ENCODE measurements around the gene SORBS2.

Gene SORBS2

DNA sequence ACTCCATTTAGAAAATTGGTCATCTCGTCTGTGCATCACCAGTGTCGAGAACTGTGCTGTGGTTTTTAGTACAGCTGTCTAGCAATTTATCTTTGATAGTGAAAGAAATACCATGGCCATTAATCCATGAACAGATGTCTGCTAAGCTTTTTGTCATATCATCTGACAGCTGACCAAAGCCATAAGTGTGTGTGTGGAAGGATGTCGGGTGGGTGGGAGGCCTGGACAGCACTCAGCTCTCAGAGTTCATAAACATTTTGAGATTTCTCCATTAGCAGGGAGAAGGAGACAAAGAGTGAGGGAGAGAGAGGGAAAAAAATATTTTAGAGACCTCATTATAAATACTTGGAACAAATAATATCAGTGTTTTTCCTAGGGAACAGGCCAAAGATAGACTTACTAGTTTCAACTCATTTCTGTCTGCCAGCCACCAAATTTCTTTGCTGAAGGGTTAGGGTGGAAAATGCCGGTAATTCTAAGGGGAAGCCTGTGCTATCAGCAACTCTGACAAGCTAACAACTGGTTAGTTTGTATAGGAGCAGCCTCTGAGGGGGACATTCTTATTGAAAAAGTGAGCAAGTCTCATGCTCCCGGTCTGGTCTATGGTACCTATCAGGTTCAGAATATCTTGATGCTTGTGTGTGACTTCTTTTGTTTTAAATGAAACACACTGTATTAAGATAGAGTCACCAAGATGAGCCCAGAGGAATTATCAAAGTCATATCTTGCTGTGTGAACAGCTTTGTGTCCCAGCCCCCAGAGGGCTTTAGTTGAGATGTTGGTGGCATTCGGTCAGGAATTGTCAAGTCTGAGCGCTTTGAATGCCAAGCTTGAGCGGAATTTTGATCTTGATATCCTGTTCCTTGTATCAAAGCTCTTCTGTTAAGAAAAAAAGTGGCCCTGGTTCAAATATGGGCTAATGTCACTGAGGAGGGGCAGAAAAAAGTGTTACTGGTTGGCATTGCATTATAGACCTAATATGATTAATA, 234.7 kb downstream of the SORBS2 start:
- TF ChIP-seq, protein P1, sequence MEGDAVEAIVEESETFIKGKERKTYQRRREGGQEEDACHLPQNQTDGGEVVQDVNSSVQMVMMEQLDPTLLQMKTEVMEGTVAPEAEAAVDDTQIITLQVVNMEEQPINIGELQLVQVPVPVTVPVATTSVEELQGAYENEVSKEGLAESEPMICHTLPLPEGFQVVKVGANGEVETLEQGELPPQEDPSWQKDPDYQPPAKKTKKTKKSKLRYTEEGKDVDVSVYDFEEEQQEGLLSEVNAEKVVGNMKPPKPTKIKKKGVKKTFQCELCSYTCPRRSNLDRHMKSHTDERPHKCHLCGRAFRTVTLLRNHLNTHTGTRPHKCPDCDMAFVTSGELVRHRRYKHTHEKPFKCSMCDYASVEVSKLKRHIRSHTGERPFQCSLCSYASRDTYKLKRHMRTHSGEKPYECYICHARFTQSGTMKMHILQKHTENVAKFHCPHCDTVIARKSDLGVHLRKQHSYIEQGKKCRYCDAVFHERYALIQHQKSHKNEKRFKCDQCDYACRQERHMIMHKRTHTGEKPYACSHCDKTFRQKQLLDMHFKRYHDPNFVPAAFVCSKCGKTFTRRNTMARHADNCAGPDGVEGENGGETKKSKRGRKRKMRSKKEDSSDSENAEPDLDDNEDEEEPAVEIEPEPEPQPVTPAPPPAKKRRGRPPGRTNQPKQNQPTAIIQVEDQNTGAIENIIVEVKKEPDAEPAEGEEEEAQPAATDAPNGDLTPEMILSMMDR (IDR thresholded peaks at IDR 0.05; ENCODE audit: insufficient read depth, low read depth, low read length, missing control alignments) = no peak
- no peak for DNase-seq (ENCODE audit: low read depth)
- no peak overlapping the region for H3K4me3 ChIP-seq (ENCODE audit: low read depth, low read length)

DNA sequence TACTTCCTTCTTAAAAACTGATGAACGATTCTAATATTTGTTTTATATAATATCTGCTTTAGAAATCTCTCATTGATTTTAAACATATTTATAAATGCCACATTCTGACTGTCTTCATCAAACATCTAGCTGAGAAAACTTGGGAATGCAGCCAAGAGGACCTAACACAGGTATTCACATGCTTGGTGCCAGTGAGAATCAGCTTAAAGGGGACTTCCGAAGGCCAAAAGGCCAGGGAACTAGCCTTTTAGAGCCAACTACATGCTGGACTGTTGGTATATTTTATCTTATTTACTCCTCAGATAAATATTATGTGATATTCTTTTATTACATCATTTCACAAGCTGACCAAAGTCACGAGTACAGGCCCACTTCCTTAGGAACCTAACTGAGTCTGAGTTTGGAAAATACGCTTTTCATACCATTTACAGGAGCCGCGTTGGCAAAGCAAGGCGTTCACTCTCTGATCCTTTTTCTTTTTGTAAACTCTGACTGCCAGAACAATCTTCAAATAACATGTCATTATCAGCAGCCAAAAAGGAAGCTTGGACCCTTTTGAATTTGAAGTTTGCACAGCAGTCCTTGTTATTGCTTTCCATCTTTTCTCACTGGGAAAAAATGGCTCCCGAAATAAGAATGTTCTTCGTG, 235.6 kb downstream of the SORBS2 start:
- H3K4me3 ChIP-seq (ENCODE audit: low read depth, low read length) = no peak overlapping the region
- TF ChIP-seq, protein P1 (IDR thresholded peaks at IDR 0.05; ENCODE audit: insufficient read depth, low read depth, low read length, missing control alignments) = no peak
- no peak for DNase-seq (ENCODE audit: low read depth)

DNA sequence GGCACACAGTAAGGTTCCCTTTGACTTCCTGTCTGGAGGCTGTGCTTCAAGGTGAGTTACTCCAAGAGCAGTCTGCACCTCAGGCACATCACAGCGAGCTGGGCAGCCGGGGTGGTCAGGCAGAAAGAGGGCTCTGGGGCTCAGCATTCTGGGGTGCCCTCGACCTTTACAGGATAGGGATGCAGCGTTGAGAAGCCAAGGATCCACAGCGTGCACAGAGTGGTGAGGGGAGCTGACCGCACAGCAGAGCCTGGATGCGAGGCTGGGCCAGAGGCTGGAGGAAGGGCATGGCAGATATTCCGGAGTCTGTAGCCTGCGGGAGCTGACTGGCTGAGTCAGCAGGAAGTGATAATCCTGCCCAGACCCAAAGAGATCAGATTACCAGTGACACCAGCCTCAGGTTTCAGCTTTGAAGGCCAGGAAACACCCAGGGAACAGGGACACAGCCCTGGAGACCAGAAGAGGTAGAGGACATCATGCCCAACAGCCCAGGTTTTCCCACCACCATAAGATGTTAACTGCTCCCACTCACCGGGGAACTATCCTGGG, 238.3 kb downstream of the SORBS2 start:
- no peak overlapping the region for H3K4me3 ChIP-seq (ENCODE audit: low read depth, low read length)
- DNase-seq (ENCODE audit: low read depth) = no peak
- TF ChIP-seq, protein P1 (IDR thresholded peaks at IDR 0.05; ENCODE audit: insufficient read depth, low read depth, low read length, missing control alignments) = no peak

DNA sequence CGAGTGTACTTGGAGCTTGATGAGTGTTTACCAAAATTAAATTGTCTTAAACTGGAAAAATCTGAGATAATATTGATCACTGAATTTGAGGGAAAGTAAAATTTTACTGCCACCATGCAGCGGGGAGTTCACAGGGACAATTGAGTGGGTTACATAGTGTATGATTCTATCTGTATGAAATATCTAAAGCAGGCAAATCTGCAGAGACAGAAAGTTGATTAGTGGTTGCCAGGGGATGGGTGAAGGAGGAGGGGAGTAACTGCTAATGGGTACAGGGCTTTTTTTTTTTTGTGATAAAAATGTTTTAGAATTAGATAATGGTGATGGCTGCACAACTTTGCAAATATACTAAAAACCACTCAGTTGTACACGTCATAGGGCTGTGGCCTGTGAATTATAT, 241.3 kb downstream of the SORBS2 start:
- no peak overlapping the region for H3K4me3 ChIP-seq (ENCODE audit: low read depth, low read length)
- no peak for DNase-seq (ENCODE audit: low read depth)
- TF ChIP-seq, protein P1 (IDR thresholded peaks at IDR 0.05; ENCODE audit: insufficient read depth, low read depth, low read length, missing control alignments) = no peak

DNA sequence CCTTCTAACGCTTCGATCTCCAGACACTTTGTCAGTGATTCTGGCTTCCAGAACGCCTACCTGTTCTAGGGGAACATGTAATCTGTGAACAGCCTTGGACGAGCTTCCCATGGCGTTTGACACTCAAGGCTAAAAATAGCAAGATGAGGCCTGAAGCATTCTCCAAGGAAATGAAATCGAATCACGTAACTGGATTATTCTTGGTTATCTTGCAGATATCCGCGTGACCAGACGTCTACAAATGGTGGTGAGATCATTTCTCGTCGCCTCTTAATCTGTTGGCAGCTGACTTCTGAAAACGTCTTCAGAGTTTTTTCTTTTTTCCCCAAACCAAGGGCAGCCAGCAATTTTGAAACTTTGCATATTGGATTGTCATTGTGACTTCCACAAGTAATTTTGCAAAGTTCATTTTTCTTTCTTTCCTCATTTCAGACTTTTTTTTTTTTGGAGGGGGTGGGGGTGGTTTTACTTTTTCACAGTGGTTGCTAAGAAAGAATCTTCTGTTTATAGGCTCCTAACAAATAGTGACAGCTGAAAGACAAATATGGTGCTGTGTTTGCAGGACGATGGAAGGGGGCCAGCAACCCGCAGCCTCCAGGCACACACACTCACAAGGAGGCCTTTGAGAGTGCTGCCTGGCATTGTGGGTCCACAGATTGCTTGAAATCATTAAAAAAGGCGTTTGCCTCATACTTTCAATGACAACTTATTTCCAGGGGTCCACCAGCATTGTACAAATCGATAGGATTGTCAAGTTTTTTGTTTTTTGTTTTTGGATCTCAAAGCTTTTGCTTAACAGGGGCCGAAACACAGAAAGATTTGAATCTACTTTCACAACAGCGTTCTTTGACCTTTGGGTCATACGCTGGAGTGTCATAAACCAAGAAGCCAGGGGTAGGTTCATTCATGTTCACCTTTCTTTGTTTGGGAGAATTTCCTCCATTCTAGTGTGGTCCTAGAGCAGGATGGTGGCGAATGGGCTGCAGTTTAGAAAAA, 244.3 kb downstream of the SORBS2 start:
- DNase-seq (ENCODE audit: low read depth) = no peak
- TF ChIP-seq, protein P1 (IDR thresholded peaks at IDR 0.05; ENCODE audit: insufficient read depth, low read depth, low read length, missing control alignments) = no peak
- H3K4me3 ChIP-seq (ENCODE audit: low read depth, low read length) = no peak overlapping the region

DNA sequence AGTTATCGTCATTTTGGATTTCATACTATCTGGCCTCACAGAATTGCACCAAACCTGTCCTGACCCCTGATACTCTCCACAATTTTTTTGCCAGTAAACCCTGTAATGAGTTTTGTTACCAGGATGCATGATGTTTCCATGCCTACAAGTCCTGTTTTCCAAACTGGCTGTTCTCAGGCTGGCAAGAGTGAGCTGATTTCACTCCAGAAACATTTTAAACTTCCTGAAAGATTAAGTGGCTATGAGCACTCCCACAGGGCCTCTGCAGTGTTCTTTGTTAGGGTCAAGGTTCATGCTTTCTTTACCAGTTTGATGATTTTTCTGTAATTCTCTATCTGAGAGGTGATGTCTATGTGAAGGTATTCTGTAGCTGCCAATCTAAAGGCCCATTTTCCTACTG, 245.0 kb downstream of the SORBS2 start:
- H3K4me3 ChIP-seq (ENCODE audit: low read depth, low read length) = no peak overlapping the region
- TF ChIP-seq, protein P1 (IDR thresholded peaks at IDR 0.05; ENCODE audit: insufficient read depth, low read depth, low read length, missing control alignments) = no peak
- DNase-seq (ENCODE audit: low read depth) = no peak
